Spleen (tissue), 11 donors: ENCODE results near the gene ATP8A2. TPM values are rescaled to one million over a fixed set of nuclear protein-coding genes. Genes with fewer than 3 reads are reported as not detected.

Experiments
- DNase-seq: peaks from one replicate; pipeline ENCODE4 v3.0.0-alpha.2; 2020
- H3K27ac ChIP-seq, 8 donors: fragments of 200-600 bp; sonication (generic) in 7 of 8; 1 replicate in 4 of 8; 2 replicates in 4 of 8; pipeline versions ENCODE4 v1.5.0 to v1.8.0; 2016 to 2021; ENCODE audit warnings: inconsistent platforms in 4 of 8, mild to moderate bottlenecking in 4 of 8, moderate library complexity in 1 of 8
- H3K27me3 ChIP-seq, 7 donors: fragments of 200-600 bp; sonication (generic) in 6 of 7; replicated peaks in 1 of 7; 1 replicate in 4 of 7; 2 replicates in 3 of 7; pipeline versions ENCODE4 v1.5.0 to v1.8.0; 2016 to 2021; ENCODE audit warnings: inconsistent platforms in 3 of 7, mild to moderate bottlenecking in 1 of 7
- H3K36me3 ChIP-seq, 6 donors: fragments of 200-600 bp; sonication (generic) in 5 of 6; 1 replicate in 4 of 6; 2 replicates in 2 of 6; pipeline versions ENCODE4 v1.5.0 to v1.8.0; 2016 to 2021; ENCODE audit warnings: inconsistent platforms in 2 of 6
- H3K4me1 ChIP-seq, 6 donors: fragments of 200-600 bp; sonication (generic) in 5 of 6; 1 replicate in 3 of 6; 2 replicates in 3 of 6; pipeline versions ENCODE4 v1.5.0 to v1.8.0; 2016 to 2021; ENCODE audit warnings: inconsistent platforms in 3 of 6
- H3K4me3 ChIP-seq, 8 donors: fragments of 200-600 bp; sonication (generic) in 7 of 8; 1 replicate in 4 of 8; 2 replicates in 4 of 8; pipeline versions ENCODE4 v1.5.0 to v1.8.0; 2016 to 2021; ENCODE audit warnings: inconsistent platforms in 4 of 8, mild to moderate bottlenecking in 4 of 8, moderate library complexity in 2 of 8
- H3K9me3 ChIP-seq, 8 donors: fragments of 200-600 bp; sonication (generic) in 7 of 8; 1 replicate in 4 of 8; 2 replicates in 4 of 8; pipeline versions ENCODE4 v1.5.0 to v1.8.0; 2016 to 2021; ENCODE audit warnings: inconsistent platforms in 4 of 8
- POLR2A ChIP-seq, 3 donors: fragments of 450-650 bp; IDR thresholded peaks; one replicate each; pipeline ENCODE4 v1.5.1; 2017; ENCODE audit warnings: antibody characterized with exemption in 3 of 3, mild to moderate bottlenecking in 1 of 3
- POLR2AphosphoS5 ChIP-seq, 3 donors: sonication (generic); formaldehyde crosslinking; IDR thresholded peaks; one replicate each; pipeline ENCODE4 v1.5.1; 2017; ENCODE audit warnings: antibody characterized with exemption in 3 of 3
- WGBS, 5 donors: extraction: QIAGEN DNeasy Blood & Tissue Kit in 3 of 5; methylation state at CpG; one replicate each; pipeline versions ENCODE4 v1.1.5 to v1.1.7; 2013 to 2018; 5-methylcytosine and 5-hydroxymethylcytosine counted together
- intact Hi-C: fragments of 100-400 bp; cut with DNase I; formaldehyde crosslinking; loops from one replicate; pipeline ENCODE4 v1.15.0; 2023; ENCODE audit warnings: low total_unique reads
- polyA plus RNA-seq, 3 donors: library from polyadenylated mRNA; stranded (reverse); fragments of 200-250 nt; gene quantifications; one replicate each; pipeline ENCODE4 v1.2.1, GENCODE V29; 2013
- total RNA-seq, 7 donors: library from RNA; depleted of rRNA in 3 of 7; stranded (reverse); fragments of >200 nt in 3 of 7; fragmentation: NEBNext Ultra II Directional in 4 of 7; extraction: Animal tissue kit (Norgen Biotek cat#: 25700) in 4 of 7; gene quantifications; one replicate each; pipeline versions ENCODE4 v1.1.0 to v1.2.1, GENCODE V29; 2016 to 2021
- TF ChIP-seq, protein P1 (sequence below), 11 experiments: fragments of 200-600 bp in 7 of 11; fragments of 450-650 bp in 4 of 11; sonication (generic) in 4 of 11; IDR thresholded peaks in 8 of 11; conservative IDR thresholded peaks in 3 of 11; 1 replicate in 7 of 11; 2 replicates in 4 of 11; pipeline versions ENCODE4 v1.4.0 to v1.8.0; 2016 to 2021; ENCODE audit warnings: antibody characterized with exemption in 11 of 11, inconsistent platforms in 4 of 11, mild to moderate bottlenecking in 1 of 11
- donor health status: healthy with polysubstance abuse.
- donor health status: DM: no; HTN: no; CAD: no; lungs with moderate emphysema.
- donor health status: DM: no; HTN: no; CAD: no.
- donor health status: Bipolar disorder and iron deficiency.
- donor health status: healthy.
- donor health status: DM: no; HTN: no; CAD: no.
- donor health status: DM: yes; HTN: yes; CAD: no.

Gene ATP8A2
- total and polyA plus RNA-seq, 10 donors = 0.09 to 0.46 (median 0.25) TPM

DNA sequence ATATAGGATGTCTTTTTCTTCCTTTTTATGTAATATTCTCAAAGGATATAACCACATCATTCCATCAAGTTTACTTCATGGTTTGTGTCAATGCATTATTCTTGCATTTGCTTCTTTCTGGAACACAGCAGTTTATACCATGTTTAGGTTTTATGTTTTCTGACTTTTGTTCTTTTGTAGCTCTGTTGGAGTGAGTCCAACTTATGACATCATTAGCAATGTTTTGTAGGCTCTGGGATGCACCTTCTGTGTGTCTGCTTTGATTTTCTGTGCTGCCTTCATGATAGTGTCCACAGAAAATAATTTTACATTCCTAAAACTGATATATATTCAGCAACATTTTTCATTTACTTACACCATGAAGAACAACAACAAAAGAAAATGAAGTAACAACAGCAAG is 611.1 kb downstream of the ATP8A2 start:
- TF ChIP-seq, protein P1, sequence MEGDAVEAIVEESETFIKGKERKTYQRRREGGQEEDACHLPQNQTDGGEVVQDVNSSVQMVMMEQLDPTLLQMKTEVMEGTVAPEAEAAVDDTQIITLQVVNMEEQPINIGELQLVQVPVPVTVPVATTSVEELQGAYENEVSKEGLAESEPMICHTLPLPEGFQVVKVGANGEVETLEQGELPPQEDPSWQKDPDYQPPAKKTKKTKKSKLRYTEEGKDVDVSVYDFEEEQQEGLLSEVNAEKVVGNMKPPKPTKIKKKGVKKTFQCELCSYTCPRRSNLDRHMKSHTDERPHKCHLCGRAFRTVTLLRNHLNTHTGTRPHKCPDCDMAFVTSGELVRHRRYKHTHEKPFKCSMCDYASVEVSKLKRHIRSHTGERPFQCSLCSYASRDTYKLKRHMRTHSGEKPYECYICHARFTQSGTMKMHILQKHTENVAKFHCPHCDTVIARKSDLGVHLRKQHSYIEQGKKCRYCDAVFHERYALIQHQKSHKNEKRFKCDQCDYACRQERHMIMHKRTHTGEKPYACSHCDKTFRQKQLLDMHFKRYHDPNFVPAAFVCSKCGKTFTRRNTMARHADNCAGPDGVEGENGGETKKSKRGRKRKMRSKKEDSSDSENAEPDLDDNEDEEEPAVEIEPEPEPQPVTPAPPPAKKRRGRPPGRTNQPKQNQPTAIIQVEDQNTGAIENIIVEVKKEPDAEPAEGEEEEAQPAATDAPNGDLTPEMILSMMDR (IDR thresholded peaks at IDR 0.05 in 8 of 11, conservative IDR thresholded peaks at IDR 0.05 in 3 of 11) = no peak
- TF ChIP-seq POLR2A (IDR thresholded peaks at IDR 0.05) (no peak), POLR2AphosphoS5 (IDR thresholded peaks at IDR 0.05) (no peak)
- Histone ChIP-seq H3K27me3 (no peaks in the 10 kb centered on the region), H3K27ac (no peak overlapping the region), H3K36me3 (no peaks in the 10 kb centered on the region), H3K4me3 (no peak overlapping the region), H3K4me1 (no peaks in the 10 kb centered on the region), H3K9me3 (no peaks in the 10 kb centered on the region)
- DNase-seq = no peak
- intact Hi-C loops = no loop called here

DNA sequence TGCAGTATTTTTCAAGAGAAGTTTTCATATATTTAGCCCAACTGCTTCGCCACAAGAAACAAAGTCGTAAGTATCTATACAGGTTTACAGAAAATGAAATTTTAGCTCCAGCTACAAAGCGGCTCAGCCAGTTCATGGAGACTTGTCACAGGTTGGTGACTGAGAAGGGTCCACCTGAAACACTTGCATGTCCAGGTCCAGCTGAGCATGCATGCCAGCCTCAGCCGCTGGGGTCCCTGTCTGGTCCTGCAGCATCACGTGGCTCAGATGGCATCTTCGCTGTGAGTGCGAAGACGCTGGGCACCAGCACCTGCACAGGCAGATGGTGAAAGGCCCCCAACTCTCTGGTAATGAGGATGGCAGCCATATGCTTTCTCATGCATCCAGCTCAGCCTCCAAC is 616.2 kb downstream of the ATP8A2 start:
- H3K9me3 ChIP-seq = no peaks in the 10 kb centered on the region
- intact Hi-C loops = no loop called here
- no peaks in the 10 kb centered on the region for H3K4me1 ChIP-seq
- no peaks in the 10 kb centered on the region for H3K36me3 ChIP-seq
- TF ChIP-seq, protein P1 (IDR thresholded peaks at IDR 0.05 in 8 of 11, conservative IDR thresholded peaks at IDR 0.05 in 3 of 11) = no peak
- TF ChIP-seq POLR2AphosphoS5 (IDR thresholded peaks at IDR 0.05) (no peak), POLR2A (IDR thresholded peaks at IDR 0.05) (no peak)
- H3K4me3 ChIP-seq = no peak overlapping the region
- DNase-seq = no peak
- H3K27ac ChIP-seq = no peak overlapping the region
- H3K27me3 ChIP-seq = no peaks in the 10 kb centered on the region
- WGBS, 5 donors = 91 to 96% (median 93%) methylated on average over 3 to 8 of the region's 8 CpGs

DNA sequence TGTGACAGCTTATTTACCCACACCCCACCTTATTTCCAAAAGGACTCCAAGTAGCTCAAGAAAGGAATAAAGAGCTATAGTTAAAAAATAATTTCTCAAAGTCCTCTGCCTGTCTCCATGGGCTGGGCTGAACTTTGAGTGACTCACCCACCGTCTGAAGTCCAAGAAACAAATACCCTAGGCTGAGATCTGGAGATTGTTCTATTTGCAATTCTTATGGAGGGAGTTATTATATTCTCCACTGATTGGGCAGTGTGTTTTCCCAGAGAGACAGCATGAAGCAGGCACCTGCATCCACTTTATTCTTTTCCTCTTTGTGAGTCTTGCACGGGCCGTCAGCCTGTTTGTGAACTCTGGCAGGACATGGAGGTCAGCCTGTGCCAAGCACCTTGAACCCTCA is 616.9 kb downstream of the ATP8A2 start:
- Histone ChIP-seq H3K4me1 (no peaks in the 10 kb centered on the region), H3K9me3 (peaks cover 0 to 4% (median under 1%) of the 10 kb centered on the region in 8 donors), H3K27me3 (no peaks in the 10 kb centered on the region), H3K36me3 (no peaks in the 10 kb centered on the region), H3K27ac (no peak overlapping the region), H3K4me3 (no peak overlapping the region)
- DNase-seq = no peak
- intact Hi-C loops = no loop called here
- TF ChIP-seq POLR2AphosphoS5 (IDR thresholded peaks at IDR 0.05) (no peak), POLR2A (IDR thresholded peaks at IDR 0.05) (no peak)
- TF ChIP-seq, protein P1 (IDR thresholded peaks at IDR 0.05 in 8 of 11, conservative IDR thresholded peaks at IDR 0.05 in 3 of 11) = no peak
- WGBS, 5 donors = 48 to 71% (median 68%) methylated on average over 3 of the region's 3 CpGs

DNA sequence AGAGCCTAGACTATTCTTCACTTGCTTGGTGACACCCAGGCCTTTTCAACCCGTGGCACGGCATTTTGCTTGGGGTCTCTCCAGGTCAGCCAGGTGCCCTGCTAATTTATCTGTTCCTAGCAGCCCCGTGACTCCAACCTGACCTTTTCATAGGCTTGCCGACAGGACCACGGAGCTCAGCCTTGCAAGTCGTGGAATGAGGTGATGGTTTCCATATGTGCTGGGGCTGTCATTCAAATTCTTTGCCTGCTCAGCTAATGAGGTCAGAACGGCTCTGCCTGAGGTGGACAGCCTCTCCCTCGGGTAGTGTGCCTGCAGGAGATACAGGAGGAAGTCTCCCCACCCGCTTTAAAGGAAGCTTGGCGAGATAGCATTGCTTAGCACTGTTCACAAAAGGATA is 619.0 kb downstream of the ATP8A2 start:
- intact Hi-C loops = no loop called here
- H3K36me3 ChIP-seq = no peaks in the 10 kb centered on the region
- no peak for TF ChIP-seq POLR2A (IDR thresholded peaks at IDR 0.05)
- TF ChIP-seq, protein P1 (IDR thresholded peaks at IDR 0.05 in 8 of 11, conservative IDR thresholded peaks at IDR 0.05 in 3 of 11) = no peak
- TF ChIP-seq POLR2AphosphoS5 (IDR thresholded peaks at IDR 0.05) = no peak
- H3K9me3 ChIP-seq = peaks cover 0 to 25% (median 19%) of the 10 kb centered on the region in 8 donors
- H3K4me3 ChIP-seq = no peak overlapping the region
- no peak overlapping the region for H3K27ac ChIP-seq
- H3K4me1 ChIP-seq = no peaks in the 10 kb centered on the region
- H3K27me3 ChIP-seq = no peaks in the 10 kb centered on the region
- 43 to 59% (median 53%) methylated on average over 10 of the region's 10 CpGs for WGBS, 5 donors
- no peak for DNase-seq
